H9 (cell line): ENCODE results near the gene MALAT1. TPM values are rescaled to one million over a fixed set of nuclear protein-coding genes. Genes with fewer than 3 reads are reported as not detected.
A peak's percentile ranks its signal among the peaks of the same experiment; 100 is the strongest.
"Not testable (repeated sequence)": the region's sequence is repeated elsewhere in the genome, so short reads cannot be mapped to it uniquely, and the experiment has no call there.

Experiments used
- DNase-seq: peaks from one replicate; pipeline ENCODE4 v3.0.0-alpha.2; 2017
- H2AFZ ChIP-seq: one replicate; pipeline ENCODE4 v1.6.1; 2013; ENCODE audit warnings: mild to moderate bottlenecking, low read length, control low read depth, moderate library complexity
- H2AK5ac ChIP-seq: 2 replicates; pipeline ENCODE4 v1.6.1; 2013; ENCODE audit warnings: low read length, control low read depth, mixed read lengths; ENCODE audit not compliant: insufficient read length
- H2BK120ac ChIP-seq: one replicate; pipeline ENCODE4 v1.6.1; 2013; ENCODE audit warnings: low read depth, mild to moderate bottlenecking, low read length, control low read depth, inconsistent platforms; ENCODE audit not compliant: poor library complexity, severe bottlenecking
- H2BK12ac ChIP-seq: 2 replicates; pipeline ENCODE4 v1.6.1; 2013; ENCODE audit warnings: low read length, control low read depth, mixed read lengths, low read depth; ENCODE audit not compliant: insufficient read length
- H2BK15ac ChIP-seq: 2 replicates; pipeline ENCODE4 v1.6.1; 2013; ENCODE audit warnings: low read depth, low read length, control low read depth
- H2BK20ac ChIP-seq: one replicate; pipeline ENCODE4 v1.6.1; 2013; ENCODE audit warnings: low read depth, mild to moderate bottlenecking, low read length, control low read depth, inconsistent platforms; ENCODE audit not compliant: poor library complexity, severe bottlenecking
- H2BK5ac ChIP-seq: 2 replicates; pipeline ENCODE4 v1.6.1; 2013; ENCODE audit warnings: low read length, control low read depth, mixed read lengths; ENCODE audit not compliant: insufficient read length
- H3K14ac ChIP-seq: 2 replicates; pipeline ENCODE4 v1.6.1; 2013; ENCODE audit warnings: low read length, control low read depth; ENCODE audit not compliant: insufficient read depth
- H3K18ac ChIP-seq: 2 replicates; pipeline ENCODE4 v1.6.1; 2013; ENCODE audit warnings: low read depth, mild to moderate bottlenecking, mixed read lengths, low read length, control low read depth; ENCODE audit not compliant: insufficient read length
- H3K23ac ChIP-seq: 2 replicates; pipeline ENCODE4 v1.6.1; 2013; ENCODE audit warnings: low read length, control low read depth, mixed read lengths, low read depth; ENCODE audit not compliant: insufficient read length
- H3K23me2 ChIP-seq: 2 replicates; pipeline ENCODE4 v1.6.1; 2013; ENCODE audit warnings: low read depth, mild to moderate bottlenecking, mixed read lengths, low read length, control low read depth; ENCODE audit not compliant: insufficient read length, poor library complexity, severe bottlenecking
- H3K27ac ChIP-seq: 2 replicates; pipeline ENCODE4 v1.5.1; 2013; ENCODE audit warnings: low read length, control low read depth, mixed read lengths, low read depth; ENCODE audit not compliant: insufficient read length
- H3K27me3 ChIP-seq: 2 replicates; pipeline ENCODE4 v1.6.1; 2013; ENCODE audit warnings: low read length, control low read depth, inconsistent platforms; ENCODE audit not compliant: insufficient read depth
- H3K4ac ChIP-seq: 2 replicates; pipeline ENCODE4 v1.6.1; 2013; ENCODE audit warnings: low read depth, mild to moderate bottlenecking, control low read depth, inconsistent platforms, low read length, moderate library complexity
- H3K4me1 ChIP-seq: 2 replicates; pipeline ENCODE4 v1.6.1; 2013; ENCODE audit warnings: low read length, control low read depth, inconsistent platforms; ENCODE audit not compliant: insufficient read depth
- H3K4me2 ChIP-seq: 2 replicates; pipeline ENCODE4 v1.6.1; 2013; ENCODE audit warnings: low read length, control low read depth, mixed read lengths; ENCODE audit not compliant: insufficient read length, insufficient read depth
- H3K56ac ChIP-seq: 2 replicates; pipeline ENCODE4 v1.6.1; 2013; ENCODE audit warnings: low read depth, mild to moderate bottlenecking, mixed read lengths, low read length, control low read depth; ENCODE audit not compliant: insufficient read length
- H3K79me1 ChIP-seq: 2 replicates; pipeline ENCODE4 v1.6.1; 2013; ENCODE audit warnings: low read depth, mild to moderate bottlenecking, moderate library complexity, low read length, control low read depth, inconsistent platforms; ENCODE audit not compliant: insufficient read depth, poor library complexity, severe bottlenecking
- H3K79me2 ChIP-seq: 2 replicates; pipeline ENCODE4 v1.6.1; 2013; ENCODE audit warnings: low read length, control low read depth, inconsistent platforms; ENCODE audit not compliant: insufficient read depth
- H3K9ac ChIP-seq: 2 replicates; pipeline ENCODE4 v1.6.1; 2013; ENCODE audit warnings: low read length, control low read depth, mixed read lengths; ENCODE audit not compliant: insufficient read length; ENCODE audit errors: extremely low read depth
- H3K9me3 ChIP-seq: one replicate; pipeline ENCODE4 v1.6.1; 2013; ENCODE audit warnings: low read depth, low read length, inconsistent platforms; ENCODE audit not compliant: control insufficient read depth
- H3T11ph ChIP-seq: one replicate; pipeline ENCODE4 v1.6.1; 2013; ENCODE audit warnings: mild to moderate bottlenecking, low read length, control low read depth, inconsistent platforms
- H4K20me1 ChIP-seq: one replicate; pipeline ENCODE4 v1.6.1; 2013; ENCODE audit not compliant: control insufficient read depth, insufficient read length, insufficient read depth
- H4K5ac ChIP-seq: 2 replicates; pipeline ENCODE4 v1.6.1; 2013; ENCODE audit warnings: low read depth, mild to moderate bottlenecking, mixed read lengths, low read length, control low read depth; ENCODE audit not compliant: insufficient read length
- H4K8ac ChIP-seq: replicated peaks from 2 replicates; pipeline ENCODE4 v1.6.1; 2013; ENCODE audit warnings: low read length, control low read depth, mixed read lengths, low read depth; ENCODE audit not compliant: insufficient read length
- H4K91ac ChIP-seq: 2 replicates; pipeline ENCODE4 v1.6.1; 2013; ENCODE audit warnings: low read depth, mild to moderate bottlenecking, moderate library complexity, mixed read lengths, low read length, control low read depth; ENCODE audit not compliant: insufficient read length
- H3K27ac Mint-ChIP-seq, 3 experiments: 2 replicates in 2 of 3; 3 replicates in 1 of 3; pipeline ENCODE4 v1.8.0; 2020 to 2021; ENCODE audit warnings: mixed read lengths in 3 of 3, mild to moderate bottlenecking in 1 of 3, moderate library complexity in 1 of 3
- H3K27me3 Mint-ChIP-seq: 2 replicates; pipeline ENCODE4 v1.8.0; 2021; ENCODE audit warnings: low read depth, mild to moderate bottlenecking, moderate library complexity, mixed read lengths
- H3K36me3 Mint-ChIP-seq, 3 experiments: 2 replicates in 2 of 3; 3 replicates in 1 of 3; pipeline ENCODE4 v1.8.0; 2020 to 2021; ENCODE audit warnings: low read depth in 3 of 3, mixed read lengths in 3 of 3; ENCODE audit not compliant: insufficient read depth in 1 of 3
- H3K4me1 Mint-ChIP-seq, 2 experiments: 2 replicates each; pipeline ENCODE4 v1.8.0; 2020; ENCODE audit warnings: mixed read lengths in 2 of 2
- H3K4me3 Mint-ChIP-seq, 2 experiments: 2 replicates in 1 of 2; 3 replicates in 1 of 2; pipeline ENCODE4 v1.8.0; 2020 to 2021; ENCODE audit warnings: mild to moderate bottlenecking in 2 of 2, mixed read lengths in 2 of 2, moderate library complexity in 1 of 2
- H3K9me3 Mint-ChIP-seq, 2 experiments: 2 replicates in 1 of 2; 3 replicates in 1 of 2; pipeline ENCODE4 v1.8.0; 2020; ENCODE audit warnings: mild to moderate bottlenecking in 2 of 2, mixed read lengths in 2 of 2, moderate library complexity in 1 of 2
- WGBS: extraction: QIAGEN DNeasy Blood & Tissue Kit; methylation state at CpG from one replicate; pipeline ENCODE4 v1.1.7; 2013; ENCODE audit warnings: missing lambda C conversion rate, low lambda C conversion rate, mixed read lengths; ENCODE audit not compliant: insufficient read length; ENCODE audit errors: extremely low coverage; 5-methylcytosine and 5-hydroxymethylcytosine counted together
- total RNA-seq: library from RNA; stranded (reverse); gene quantifications from 2 replicates; pipeline ENCODE4 v1.2.1, GENCODE V29; 2021
- TF ChIP-seq, protein P1 (sequence below): fragments of 200-600 bp; sonication (generic); conservative IDR thresholded peaks from 3 replicates; pipeline ENCODE4 v1.8.0; 2021; ENCODE audit warnings: antibody characterized with exemption, mild to moderate bottlenecking

MALAT1 gene
- total RNA-seq, 1 experiment from 2014 or later = 1,934 TPM

- Histone ChIP-seq H3K18ac (no peak overlapping the region), H3K27ac (no peak overlapping the region), H4K91ac (no peak overlapping the region), H3K9me3 (no peaks in the 10 kb centered on the region), H4K20me1 (no peaks in the 10 kb centered on the region), H3K4me1 (no peaks in the 10 kb centered on the region), H3K27me3 (peaks cover 41% of the 10 kb centered on the region), H2BK12ac (no peak overlapping the region), H3K79me1 (no peaks in the 10 kb centered on the region), H3K4me2 (no peak overlapping the region), H2BK15ac (no peak overlapping the region), H2AK5ac (no peak overlapping the region), H3K14ac (no peak overlapping the region), H3K56ac (no peak overlapping the region), H2BK20ac (no peak overlapping the region), H4K5ac (no peak overlapping the region), H2BK120ac (no peak overlapping the region), H3K79me2 (no peaks in the 10 kb centered on the region), H2BK5ac (no peak overlapping the region), H3K23me2 (peaks cover 4% of the 10 kb centered on the region), H2AFZ (no peak overlapping the region), H3K4ac (no peak overlapping the region), H3K9ac (no peak overlapping the region), H3K23ac (no peak overlapping the region), H3T11ph (no peak overlapping the region), H4K8ac (no peak overlapping the region)
- no peak overlapping the region for H3K27ac Mint-ChIP-seq
- no CpG with 5 or more reads among the region's 7 CpGs for WGBS
- TF ChIP-seq, protein P1, sequence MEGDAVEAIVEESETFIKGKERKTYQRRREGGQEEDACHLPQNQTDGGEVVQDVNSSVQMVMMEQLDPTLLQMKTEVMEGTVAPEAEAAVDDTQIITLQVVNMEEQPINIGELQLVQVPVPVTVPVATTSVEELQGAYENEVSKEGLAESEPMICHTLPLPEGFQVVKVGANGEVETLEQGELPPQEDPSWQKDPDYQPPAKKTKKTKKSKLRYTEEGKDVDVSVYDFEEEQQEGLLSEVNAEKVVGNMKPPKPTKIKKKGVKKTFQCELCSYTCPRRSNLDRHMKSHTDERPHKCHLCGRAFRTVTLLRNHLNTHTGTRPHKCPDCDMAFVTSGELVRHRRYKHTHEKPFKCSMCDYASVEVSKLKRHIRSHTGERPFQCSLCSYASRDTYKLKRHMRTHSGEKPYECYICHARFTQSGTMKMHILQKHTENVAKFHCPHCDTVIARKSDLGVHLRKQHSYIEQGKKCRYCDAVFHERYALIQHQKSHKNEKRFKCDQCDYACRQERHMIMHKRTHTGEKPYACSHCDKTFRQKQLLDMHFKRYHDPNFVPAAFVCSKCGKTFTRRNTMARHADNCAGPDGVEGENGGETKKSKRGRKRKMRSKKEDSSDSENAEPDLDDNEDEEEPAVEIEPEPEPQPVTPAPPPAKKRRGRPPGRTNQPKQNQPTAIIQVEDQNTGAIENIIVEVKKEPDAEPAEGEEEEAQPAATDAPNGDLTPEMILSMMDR = no peak
- peak; percentile 86 for DNase-seq
- H3K27me3 Mint-ChIP-seq = peaks cover 100% of the 10 kb centered on the region
- peaks cover 16 to 24% of the 10 kb centered on the region in 2 experiments for H3K4me1 Mint-ChIP-seq
- no peaks in the 10 kb centered on the region; a peak in 1 of 7 replicates for H3K36me3 Mint-ChIP-seq
- peaks cover 2 to 24% of the 10 kb centered on the region in 2 experiments for H3K9me3 Mint-ChIP-seq
- peak overlapping the region in 1 of 2 experiments; percentile 46; a peak in 2 of 5 replicates for H3K4me3 Mint-ChIP-seq
These were observed 39.3 kb upstream of the MALAT1 start for GRCh38 chr11:65459552-65459951.

GRCh38 chr11:65465471-65465870 is 33.4 kb upstream of the MALAT1 start:
- H3K27ac ChIP-seq, H2BK12ac ChIP-seq, H4K91ac ChIP-seq, H3K23ac ChIP-seq, H3K9ac ChIP-seq, H3K4ac ChIP-seq, H3K18ac ChIP-seq, H2BK120ac ChIP-seq, H3T11ph ChIP-seq, H4K5ac ChIP-seq, H3K4me2 ChIP-seq, H2BK15ac ChIP-seq, H2AK5ac ChIP-seq, H2BK5ac ChIP-seq, H2AFZ ChIP-seq, H3K23me2 ChIP-seq, H4K8ac ChIP-seq, H3K79me2 ChIP-seq, H2BK20ac ChIP-seq, H3K9me3 Mint-ChIP-seq, DNase-seq, H3K4me1 ChIP-seq, H3K27ac Mint-ChIP-seq, H3K9me3 ChIP-seq, H3K14ac ChIP-seq, H3K4me3 Mint-ChIP-seq, H3K4me1 Mint-ChIP-seq, H4K20me1 ChIP-seq, H3K56ac ChIP-seq, H3K79me1 ChIP-seq, H3K36me3 Mint-ChIP-seq: not testable (repeated sequence)
- no CpG with 5 or more reads among the region's 18 CpGs for WGBS
- peaks cover 84% of the 10 kb centered on the region for H3K27me3 Mint-ChIP-seq
- peaks cover 15% of the 10 kb centered on the region; the same call in 1 of the 2 replicates for H3K27me3 ChIP-seq
